HG03460 (cell line): Measurements from ENCODE around the gene GOLGA6B.
"Not testable (repeated sequence)": the region's sequence is repeated elsewhere in the genome, so short reads cannot be mapped to it uniquely, and the experiment has no call there.

Experiments
- ATAC-seq: cut with Tn5 transposase; IDR thresholded peaks from one replicate; pipeline ENCODE4 v1.9.1; 2021; ENCODE audit not compliant: unreplicated experiment

Gene GOLGA6B

DNA sequence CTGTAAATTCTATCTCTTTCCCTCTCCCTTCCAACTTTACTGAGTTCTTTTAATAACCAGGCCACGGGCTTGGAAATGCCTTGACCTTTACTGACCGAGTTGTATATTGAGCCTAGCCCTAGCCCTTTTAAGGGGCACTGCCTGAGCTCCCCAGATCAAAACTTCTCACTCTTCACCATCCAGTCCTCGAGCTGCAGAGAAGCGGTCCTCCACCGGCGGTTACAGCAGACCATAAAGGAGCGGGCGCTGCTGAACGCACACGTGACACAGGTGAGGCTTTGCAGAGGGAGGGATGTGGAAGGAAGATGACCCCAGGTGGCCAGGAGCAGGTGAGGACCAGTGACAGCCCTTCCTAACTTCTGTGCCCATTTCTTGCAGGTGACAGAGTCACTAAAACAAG is 6.6 kb downstream of the GOLGA6B start:
- not testable (repeated sequence) for ATAC-seq

DNA sequence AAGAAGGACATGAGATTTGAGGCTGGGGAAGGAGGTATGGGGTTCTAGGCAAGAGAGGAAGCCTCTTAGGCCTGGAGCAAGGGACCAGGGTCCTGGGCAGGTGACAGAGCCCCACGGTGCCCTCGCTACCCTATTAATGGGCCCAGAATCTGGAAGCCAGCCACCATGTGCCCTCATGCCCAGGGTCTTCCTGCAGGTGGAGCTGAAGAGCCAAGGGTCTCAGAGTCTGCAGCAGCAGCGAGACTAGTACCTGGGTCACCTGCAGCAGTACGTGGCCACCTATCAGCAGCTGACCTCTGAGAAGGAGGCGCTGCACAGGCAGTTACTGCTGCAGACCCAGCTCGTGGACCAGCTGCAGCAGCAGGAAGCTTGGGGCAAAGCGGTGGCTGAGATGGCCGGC is 9.4 kb downstream of the GOLGA6B start:
- ATAC-seq = not testable (repeated sequence)

DNA sequence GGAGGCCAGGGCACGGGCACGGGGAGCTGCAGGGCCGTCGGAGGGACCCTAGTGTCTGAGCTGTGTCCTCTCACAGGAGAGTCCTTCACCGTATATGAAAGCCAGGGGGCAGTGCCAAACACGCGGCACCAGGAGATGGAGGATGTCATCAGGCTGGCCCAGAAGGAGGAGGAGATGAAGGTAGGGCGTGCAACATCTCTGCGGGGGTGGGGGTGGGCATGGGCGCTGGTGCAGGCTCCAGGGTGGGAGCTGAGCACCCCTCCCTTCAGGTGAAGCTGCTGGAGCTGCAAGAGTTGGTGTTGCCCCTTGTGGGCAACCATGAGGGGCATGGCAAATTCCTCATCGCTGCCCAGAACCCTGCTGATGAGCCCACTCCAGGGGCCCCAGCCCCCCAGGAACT is 11.2 kb downstream of the GOLGA6B start:
- not testable (repeated sequence) for ATAC-seq

DNA sequence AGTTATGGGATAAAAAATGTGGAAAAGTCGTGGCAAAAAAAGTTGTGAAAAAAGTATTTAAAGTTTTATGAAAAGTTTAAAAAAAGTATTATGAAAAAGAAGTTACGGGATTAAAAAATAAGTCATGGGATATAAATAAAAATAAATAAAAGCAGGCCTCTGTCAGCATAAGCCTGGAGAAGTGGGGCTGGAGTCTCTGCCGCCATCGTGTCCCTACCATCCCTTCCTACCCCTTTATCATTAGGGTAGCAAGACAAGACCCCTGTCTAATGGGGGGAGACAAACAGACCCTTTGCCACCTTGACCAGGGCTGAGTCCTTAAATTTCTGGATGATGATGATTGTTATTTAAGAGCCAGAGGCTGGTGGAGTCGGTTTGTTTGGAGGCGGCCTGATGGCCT is 15.3 kb downstream of the GOLGA6B start:
- ATAC-seq = not testable (repeated sequence)

DNA sequence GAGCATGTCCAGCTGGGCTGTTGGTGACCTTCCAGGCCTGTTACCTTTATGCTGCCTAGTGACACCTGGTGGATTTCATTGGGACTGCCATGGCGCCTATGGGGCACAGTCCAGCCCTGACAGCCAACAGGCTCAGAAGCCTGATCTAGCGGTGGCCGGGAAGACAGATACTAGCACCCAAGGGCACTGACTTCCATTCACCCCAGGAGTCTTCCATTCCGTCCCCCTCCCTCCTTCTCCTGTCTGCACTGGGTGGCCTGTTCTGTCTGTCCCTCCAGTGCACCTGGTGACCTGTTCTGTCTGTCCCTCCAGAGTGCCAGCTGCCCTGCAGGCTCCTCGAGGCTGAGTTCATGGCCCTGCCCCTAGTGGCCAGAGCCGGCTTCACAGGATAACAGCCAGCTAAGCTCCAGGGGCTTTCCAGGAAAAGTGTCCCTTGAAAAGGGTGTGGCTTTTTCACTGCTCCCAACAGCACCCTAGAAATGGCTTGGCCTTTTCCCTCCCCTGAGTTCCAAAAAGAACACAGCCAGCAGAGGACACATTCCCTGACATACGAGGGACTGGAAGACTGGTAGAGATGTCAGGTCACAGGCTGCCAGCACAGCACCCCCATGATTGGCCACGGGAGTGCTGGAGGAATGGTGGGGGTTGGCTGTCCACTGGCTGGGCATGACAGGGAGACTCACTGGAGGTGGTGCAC is 16.3 kb downstream of the GOLGA6B start:
- not testable (repeated sequence) for ATAC-seq

DNA sequence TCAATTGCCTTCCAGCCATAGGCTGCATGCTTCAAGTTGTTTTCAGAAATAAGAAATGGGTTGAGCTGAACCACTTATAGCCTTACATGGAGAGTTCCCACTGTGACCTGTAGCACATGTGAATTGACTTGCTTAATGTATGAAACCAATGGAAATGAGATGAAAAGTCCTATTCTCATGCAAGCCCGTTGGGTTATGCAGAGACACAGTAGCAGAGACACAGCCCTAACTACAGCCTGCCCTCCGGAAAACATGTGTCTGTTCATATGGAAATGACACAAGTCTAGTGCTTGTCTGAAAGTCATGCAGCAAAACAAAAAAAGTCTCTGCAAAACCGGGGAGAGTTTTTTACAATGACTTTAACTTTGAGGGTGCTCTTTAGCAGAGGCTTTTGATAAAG is 17.0 kb downstream of the GOLGA6B start:
- ATAC-seq = no peak

DNA sequence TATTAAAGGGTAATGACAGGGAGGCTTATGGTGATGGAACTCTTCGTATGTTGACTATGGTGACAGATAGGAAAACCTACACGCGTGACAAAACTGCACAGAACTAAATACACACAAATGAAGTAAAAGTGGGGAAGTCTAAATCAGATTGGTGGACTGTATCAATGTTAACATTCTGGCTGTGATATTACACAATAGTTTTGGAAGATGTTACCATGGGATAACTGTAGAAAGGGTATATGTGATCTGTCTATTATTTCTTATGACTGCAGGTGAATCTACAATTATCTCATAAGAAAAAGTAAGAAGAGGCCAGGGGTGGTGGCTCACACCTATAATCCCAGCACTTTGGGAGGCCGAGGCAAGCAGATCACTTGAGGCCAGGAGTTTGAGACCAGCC is 22.3 kb downstream of the GOLGA6B start:
- ATAC-seq = no peak

DNA sequence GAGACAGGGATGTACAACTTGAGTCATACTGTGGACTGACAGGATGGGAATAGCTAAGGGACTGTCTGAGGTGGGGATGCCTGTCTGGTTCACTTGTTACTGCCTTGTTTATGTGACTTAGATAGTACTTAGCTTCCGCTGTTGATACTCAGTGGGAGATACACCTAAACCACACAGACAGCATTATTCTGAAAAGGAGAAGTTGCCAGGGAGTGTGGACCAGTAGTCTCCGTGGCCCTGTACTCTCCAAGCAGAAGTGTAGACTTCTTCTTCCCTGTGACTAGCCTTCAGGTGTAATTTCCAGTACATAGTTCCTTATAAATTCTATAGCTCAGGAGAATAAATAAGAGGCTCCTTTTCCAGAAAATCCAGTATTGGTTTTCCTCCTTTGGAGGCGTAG is 26.4 kb downstream of the GOLGA6B start:
- no peak for ATAC-seq

DNA sequence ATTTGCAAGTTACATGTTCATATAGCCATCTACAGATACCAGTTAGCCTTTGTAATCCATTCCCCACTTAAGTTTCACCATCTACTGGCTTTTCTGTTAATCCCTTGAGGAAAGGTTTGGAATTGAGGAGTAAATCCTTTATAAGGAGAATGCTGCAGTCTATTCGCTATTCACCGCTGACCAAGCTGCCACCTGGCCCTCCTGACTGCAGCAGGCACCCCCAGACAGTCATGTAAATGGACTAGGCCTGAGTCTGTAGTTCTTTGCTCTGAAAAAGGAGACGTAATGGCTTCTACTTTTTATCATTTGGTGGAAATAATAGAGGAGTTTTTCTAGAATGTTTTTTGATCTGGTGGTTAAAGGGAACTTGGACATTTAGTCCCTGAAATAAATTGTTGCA is 28.3 kb downstream of the GOLGA6B start:
- ATAC-seq = no peak

DNA sequence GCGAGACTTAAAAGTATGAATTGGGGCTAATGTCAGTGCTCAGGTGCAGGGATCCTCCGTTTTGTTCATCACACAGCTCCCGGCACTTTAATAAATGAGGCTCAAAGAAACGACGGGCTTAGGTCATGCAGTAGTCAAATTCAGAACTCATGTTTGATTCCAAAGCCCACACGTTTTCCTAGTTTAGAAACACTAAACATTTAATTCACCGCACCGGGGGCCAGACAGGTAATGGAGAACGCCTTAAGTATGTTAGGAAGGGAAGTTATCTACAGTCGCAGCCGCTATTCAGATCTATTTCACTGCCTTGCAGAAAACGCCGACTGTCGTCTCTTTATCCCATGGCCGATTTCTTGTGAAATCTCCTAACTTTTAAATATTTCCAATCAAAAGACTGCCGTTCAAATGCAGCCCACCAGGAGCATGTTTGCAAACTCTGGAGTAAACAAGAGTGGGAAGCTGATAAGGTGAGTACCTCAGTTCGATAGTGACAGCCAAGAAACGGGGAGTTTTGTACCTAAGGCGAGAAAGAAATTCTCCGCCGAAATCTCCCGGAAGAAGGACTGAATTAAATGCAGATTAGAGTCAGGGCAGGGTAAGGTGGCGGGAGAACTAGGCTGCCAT is 30.9 kb downstream of the GOLGA6B start:
- no peak for ATAC-seq

DNA sequence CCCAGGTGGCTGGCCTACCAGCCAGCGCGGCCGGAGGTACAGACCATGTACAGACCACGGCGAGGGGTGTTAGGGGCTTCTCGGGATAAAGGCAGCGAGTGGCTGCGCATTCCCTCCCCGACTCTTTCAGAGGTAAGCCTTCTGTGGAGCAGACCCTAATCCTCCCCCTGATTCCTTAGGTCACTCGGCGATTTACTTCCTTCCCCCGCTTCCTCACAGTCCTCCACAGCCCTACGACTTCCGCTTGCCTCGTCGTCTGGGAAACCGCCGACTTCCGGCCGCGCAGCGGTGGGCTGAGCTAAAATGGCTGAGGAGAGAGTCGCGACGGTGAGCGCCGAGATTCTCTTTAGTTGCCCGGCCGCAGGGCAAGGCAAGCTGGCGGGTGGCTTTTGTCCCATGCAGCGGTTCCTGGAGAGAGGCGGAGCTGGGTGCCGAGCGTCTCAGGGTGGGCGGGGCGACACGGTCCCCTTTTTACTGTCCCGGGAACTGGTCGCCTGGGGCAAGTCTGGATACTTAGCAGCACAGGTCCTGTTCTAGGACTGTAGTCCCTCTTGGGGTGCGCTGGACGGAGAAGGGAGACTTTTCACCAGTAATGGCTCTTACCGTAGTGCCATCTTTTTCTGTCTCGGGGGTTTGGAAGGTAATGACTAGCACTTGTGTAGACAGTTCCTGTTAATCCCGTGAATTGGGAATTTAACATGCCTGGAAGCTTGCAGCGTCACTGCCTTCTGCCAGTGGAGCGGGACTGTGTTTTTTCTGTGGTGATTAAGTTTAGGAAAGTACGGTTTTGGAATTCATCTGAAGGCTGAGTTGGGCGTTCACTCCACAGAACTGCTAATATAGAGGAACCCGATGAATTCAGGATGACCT is 31.7 kb downstream of the GOLGA6B start, which contains the start of the genes BBS4 and HIGD2B:
TSS of gene BBS4 (plus strand) at position 283 of the 870 bp plus-strand sequence. CDS start at position 304, 21 bp downstream.
TSS of gene HIGD2B (minus strand) at position 258 of the 870 bp plus-strand sequence. CDS start 9,808 bp downstream, outside the sequence.
- ATAC-seq = peak; percentile 96

DNA sequence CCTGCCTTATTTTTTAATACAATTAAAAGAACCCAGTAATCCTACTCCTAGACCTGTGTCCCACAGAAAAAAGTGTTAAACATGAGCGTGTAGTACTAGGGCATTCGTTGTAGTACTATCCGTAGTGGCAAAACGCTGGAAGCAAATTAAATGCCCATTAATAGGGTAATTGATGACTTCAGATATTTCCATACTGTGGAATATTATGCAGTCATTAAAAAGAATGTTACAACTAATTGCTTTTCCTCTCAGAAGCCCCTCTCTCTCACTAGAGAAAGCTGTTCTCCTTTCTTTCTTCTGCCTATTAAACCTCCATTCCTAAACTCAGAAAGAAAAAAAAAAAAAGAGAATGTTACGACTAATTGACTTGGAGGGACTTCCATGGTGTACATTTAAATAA is 34.2 kb downstream of the GOLGA6B start:
- ATAC-seq = no peak

DNA sequence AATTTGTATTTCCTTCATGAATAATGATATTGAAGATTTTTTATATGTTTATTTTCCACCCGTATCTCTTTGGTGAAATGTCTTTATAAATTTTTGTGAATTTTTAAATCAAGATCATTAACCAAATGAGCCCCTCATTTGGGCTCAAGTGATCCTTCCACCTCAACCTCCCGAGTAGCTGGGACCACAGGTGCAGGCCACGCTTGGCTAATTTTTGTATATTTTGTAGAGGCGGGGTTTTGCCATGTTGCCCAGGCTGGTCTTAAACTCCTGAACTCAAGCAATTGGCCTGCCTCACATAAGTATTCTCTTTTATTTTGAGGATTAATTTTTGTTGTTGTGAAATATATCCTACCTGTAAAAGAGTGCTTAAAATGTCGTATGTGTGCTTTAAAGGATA is 36.4 kb downstream of the GOLGA6B start:
- no peak for ATAC-seq

DNA sequence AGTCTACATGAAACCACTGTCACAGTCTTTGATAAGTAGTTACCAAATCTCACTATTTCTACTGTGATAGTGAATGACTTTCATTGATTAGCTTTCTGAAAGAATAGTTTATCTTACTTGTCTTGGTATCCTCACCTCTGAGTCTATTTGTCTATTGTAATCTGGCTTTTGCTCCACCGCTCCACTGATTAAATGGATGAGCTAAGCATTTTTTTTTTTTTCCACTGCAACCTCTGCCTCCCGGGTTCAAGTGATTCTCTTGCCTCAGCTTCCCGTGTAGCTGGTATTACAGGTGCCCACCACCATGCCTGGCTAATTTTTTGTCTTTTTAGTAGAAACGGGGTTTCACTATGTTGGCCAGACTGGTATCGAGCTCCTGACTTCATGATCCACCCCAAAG is 44.4 kb downstream of the GOLGA6B start:
- no peak for ATAC-seq

DNA sequence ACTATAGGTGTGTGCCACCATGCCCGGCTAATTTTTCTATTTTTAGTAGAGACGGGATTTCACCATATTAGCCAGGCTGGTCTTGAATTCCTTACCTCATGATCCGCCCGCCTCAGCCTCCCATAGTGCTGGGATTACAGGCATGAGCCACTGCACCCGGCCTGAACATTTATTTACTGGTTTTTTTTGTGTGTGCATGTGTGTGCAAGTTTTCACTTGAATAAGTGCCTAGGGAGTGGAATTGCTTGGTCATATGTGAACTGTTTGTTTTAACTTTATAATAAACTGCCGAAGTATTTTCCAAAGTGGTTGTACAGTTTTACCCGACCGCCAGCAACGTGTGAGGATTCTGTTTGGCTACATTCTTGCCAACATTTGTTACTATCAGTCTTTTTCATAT is 45.6 kb downstream of the GOLGA6B start:
- ATAC-seq = no peak

DNA sequence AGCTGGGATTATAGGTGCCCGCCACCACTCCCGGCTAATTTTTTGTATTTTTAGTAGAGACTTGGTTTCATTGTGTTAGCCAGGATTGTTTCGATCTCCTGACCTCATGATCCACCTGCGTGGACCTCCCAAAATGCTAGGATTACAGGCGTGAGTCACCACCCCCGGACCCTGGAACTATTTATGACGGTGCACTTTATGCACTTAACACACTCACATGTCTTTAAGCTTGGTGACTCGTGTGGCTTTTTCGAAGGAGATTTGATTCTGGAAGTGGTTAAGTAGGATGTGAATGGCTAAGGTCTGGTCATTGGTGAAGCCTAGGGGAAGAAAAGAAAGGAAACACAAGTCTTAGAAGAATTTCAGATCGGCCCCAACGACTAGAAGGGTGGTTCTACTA is 51.8 kb downstream of the GOLGA6B start:
- ATAC-seq = no peak

DNA sequence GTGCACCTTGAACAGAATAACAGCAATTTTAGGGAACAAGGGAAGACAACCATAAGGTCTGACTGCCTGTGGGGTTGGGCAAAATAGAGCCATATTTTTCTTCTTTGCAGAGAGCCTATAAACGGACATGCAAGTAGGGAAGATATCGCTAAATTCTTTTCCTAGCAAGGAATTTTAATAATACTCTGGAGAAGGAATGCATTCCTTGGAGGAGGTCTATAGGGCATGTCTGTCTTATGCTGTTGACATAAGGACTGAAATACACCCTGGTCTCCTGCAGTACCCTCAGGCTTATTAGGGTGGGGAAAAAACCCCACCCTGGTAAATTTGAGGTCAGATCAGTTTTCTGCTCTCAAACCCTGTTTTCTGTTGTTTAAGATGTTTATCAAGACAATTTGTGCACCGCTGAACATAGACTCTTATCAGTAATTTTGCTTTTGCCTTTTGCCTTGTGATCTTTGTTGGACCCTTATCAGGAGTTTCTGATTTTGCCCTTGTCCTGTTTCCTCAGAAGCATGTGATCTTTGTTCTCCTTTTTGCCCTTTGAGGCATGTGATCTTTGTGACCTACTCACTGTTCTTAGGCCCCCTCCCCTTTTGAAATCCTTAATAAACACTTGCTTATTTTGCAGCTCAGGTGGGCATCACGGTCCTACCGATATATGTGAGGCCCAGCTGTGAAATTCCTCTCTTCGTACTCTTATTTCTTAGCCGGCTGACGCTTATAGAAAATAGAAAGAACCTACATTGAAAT is 54.2 kb downstream of the GOLGA6B start:
- not testable (repeated sequence) for ATAC-seq
